ENCODE data around the gene MUS81. TPM values are rescaled to one million over a fixed set of nuclear protein-coding genes. Genes with fewer than 3 reads are reported as not detected.

Gene MUS81
- total and polyA plus RNA-seq, 2 of the 13 experiments (the other 11 are each of a cell fraction or from before 2014, with no cell fraction given) = 25.6 to 30.2 TPM

GRCh38 chr11:65903715-65904114, 43.5 kb downstream of the MUS81 start (continued):
- TF ChIP-seq, protein P1, sequence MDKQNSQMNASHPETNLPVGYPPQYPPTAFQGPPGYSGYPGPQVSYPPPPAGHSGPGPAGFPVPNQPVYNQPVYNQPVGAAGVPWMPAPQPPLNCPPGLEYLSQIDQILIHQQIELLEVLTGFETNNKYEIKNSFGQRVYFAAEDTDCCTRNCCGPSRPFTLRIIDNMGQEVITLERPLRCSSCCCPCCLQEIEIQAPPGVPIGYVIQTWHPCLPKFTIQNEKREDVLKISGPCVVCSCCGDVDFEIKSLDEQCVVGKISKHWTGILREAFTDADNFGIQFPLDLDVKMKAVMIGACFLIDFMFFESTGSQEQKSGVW (CRISPR knock-in tag; IDR thresholded peaks at IDR 0.05; ENCODE audit: borderline replicate concordance) = no peak
- TF ChIP-seq MEF2D (CRISPR knock-in tag; IDR thresholded peaks at IDR 0.05) = no peak
- no peak for TF ChIP-seq ZNF335 (CRISPR knock-in tag; IDR thresholded peaks at IDR 0.05)
- TF ChIP-seq ZNF720 (CRISPR knock-in tag; IDR thresholded peaks at IDR 0.05) = no peak

GRCh38 chr11:65906602-65907001, 46.4 kb downstream of the MUS81 start:
- H3K27ac ChIP-seq (ENCODE audit: extremely low read length, insufficient read depth, low read length) = no peak overlapping the region
- no TSS peak for BruUV-seq (replicated peaks)
- CTCF ChIA-PET (ENCODE audit: low intra/inter-chr PET ratio, low total read pairs) = no interaction called here
- H3K4me2 ChIP-seq (ENCODE audit: low read depth, low read length) = no peak overlapping the region
- no peaks in the 10 kb centered on the region for H3K9me3 ChIP-seq (ENCODE audit: low read length)
- in situ Hi-C loops (cut with HindIII; ENCODE audit: extremely low pct_ligation_motif_present, low pct_unique_long_range_greater_than_20kb) = no loop called here
- H3K36me3 ChIP-seq (replicated peaks in 1 of 2; ENCODE audit: control insufficient read depth in 1 of 2, insufficient read depth in 2 of 2, low read length in 2 of 2) = no peaks in the 10 kb centered on the region
- no peaks in the 10 kb centered on the region for H3K79me2 ChIP-seq (ENCODE audit: insufficient read depth, low read length)
- WGBS (ENCODE audit: low lambda C conversion rate) = 57% methylated on average over 5 of the region's 5 CpGs
- no peak overlapping the region for H3K9ac ChIP-seq (ENCODE audit: insufficient read depth, low read depth, low read length)
- intact Hi-C loops (cut with micrococcal nuclease; ENCODE audit: unreplicated experiment) = no loop called here
- TF ChIP-seq, protein P2, sequence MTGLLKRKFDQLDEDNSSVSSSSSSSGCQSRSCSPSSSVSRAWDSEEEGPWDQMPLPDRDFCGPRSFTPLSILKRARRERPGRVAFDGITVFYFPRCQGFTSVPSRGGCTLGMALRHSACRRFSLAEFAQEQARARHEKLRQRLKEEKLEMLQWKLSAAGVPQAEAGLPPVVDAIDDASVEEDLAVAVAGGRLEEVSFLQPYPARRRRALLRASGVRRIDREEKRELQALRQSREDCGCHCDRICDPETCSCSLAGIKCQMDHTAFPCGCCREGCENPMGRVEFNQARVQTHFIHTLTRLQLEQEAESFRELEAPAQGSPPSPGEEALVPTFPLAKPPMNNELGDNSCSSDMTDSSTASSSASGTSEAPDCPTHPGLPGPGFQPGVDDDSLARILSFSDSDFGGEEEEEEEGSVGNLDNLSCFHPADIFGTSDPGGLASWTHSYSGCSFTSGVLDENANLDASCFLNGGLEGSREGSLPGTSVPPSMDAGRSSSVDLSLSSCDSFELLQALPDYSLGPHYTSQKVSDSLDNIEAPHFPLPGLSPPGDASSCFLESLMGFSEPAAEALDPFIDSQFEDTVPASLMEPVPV (CRISPR knock-in tag; IDR thresholded peaks at IDR 0.05) = no peak
- TF ChIP-seq MZF1 (CRISPR knock-in tag; IDR thresholded peaks at IDR 0.05; ENCODE audit: borderline replicate concordance) (no peak), ONECUT2 (CRISPR knock-in tag; IDR thresholded peaks at IDR 0.05) (no peak)
- POLR2A ChIA-PET = no interaction called here
- 0 out of 5 replicates have a peak, but pooled peaks cover 0 to 1% of the 10 kb centered on the region in 2 experiments for H3K27me3 ChIP-seq (ENCODE audit: control insufficient read depth in 1 of 2, insufficient read depth in 2 of 2, low read length in 2 of 2)
- no peak overlapping the region for H3K4me3 ChIP-seq (replicated peaks in 1 of 3; ENCODE audit: insufficient read depth in 1 of 3, low read depth in 2 of 3, low read length in 3 of 3)
- no peak for ATAC-seq
- no peak for DNase-seq (ENCODE audit: low spot score)
- no peaks in the 10 kb centered on the region for H4K20me1 ChIP-seq (ENCODE audit: insufficient read depth, low read length)
- FAIRE-seq = no peak
- H3K4me1 ChIP-seq (ENCODE audit: insufficient read depth, low read length) = peaks cover 48% of the 10 kb centered on the region
- H2AFZ ChIP-seq (ENCODE audit: low read length) = no peak overlapping the region

Measured in HepG2 (cell line).